Esophagus muscularis mucosa (tissue), 4 donors: ENCODE results near the gene OTOF. TPM values are rescaled to one million over a fixed set of nuclear protein-coding genes. Genes with fewer than 3 reads are reported as not detected.

Experiments
- DNase-seq: peaks from one replicate; pipeline ENCODE4 v3.0.0-alpha.2; 2017; ENCODE audit errors: extremely low spot score
- H3K27ac ChIP-seq, 4 donors: fragments of 200-600 bp; sonication (generic); replicated peaks in 1 of 4; 1 replicate in 3 of 4; 2 replicates in 1 of 4; pipeline ENCODE4 v1.5.1; 2016 to 2019; ENCODE audit warnings: mild to moderate bottlenecking in 1 of 4
- H3K27me3 ChIP-seq, 4 donors: fragments of 200-600 bp; sonication (generic); one replicate each; pipeline versions ENCODE4 v1.5.1 to v1.6.0; 2016 to 2019
- H3K36me3 ChIP-seq, 4 donors: fragments of 200-600 bp; sonication (generic); one replicate each; pipeline ENCODE4 v1.5.1; 2016 to 2019
- H3K4me1 ChIP-seq, 4 donors: fragments of 200-600 bp; sonication (generic); one replicate each; pipeline ENCODE4 v1.5.1; 2016 to 2019
- H3K4me3 ChIP-seq, 4 donors: fragments of 200-600 bp; sonication (generic); 1 replicate in 2 of 4; 2 replicates in 2 of 4; pipeline ENCODE4 v1.5.1; 2016 to 2019; ENCODE audit warnings: mild to moderate bottlenecking in 4 of 4, moderate library complexity in 1 of 4
- H3K9me3 ChIP-seq, 4 donors: fragments of 200-600 bp; sonication (generic); 1 replicate in 3 of 4; 2 replicates in 1 of 4; pipeline ENCODE4 v1.5.1; 2016 to 2019
- CTCF ChIP-seq, 3 experiments: fragments of 200-600 bp in 2 of 3; fragments of 450-650 bp in 1 of 3; sonication (generic) in 2 of 3; IDR thresholded peaks; one replicate each; pipeline ENCODE4 v1.5.1; 2017 to 2019; ENCODE audit warnings: antibody characterized with exemption in 3 of 3, mild to moderate bottlenecking in 2 of 3, moderate library complexity in 1 of 3
- EP300 ChIP-seq: sonication (generic); formaldehyde crosslinking; IDR thresholded peaks from one replicate; pipeline ENCODE4 v1.6.1; 2017; ENCODE audit warnings: antibody characterized with exemption
- POLR2A ChIP-seq: fragments of 450-650 bp; IDR thresholded peaks from one replicate; pipeline ENCODE4 v1.6.1; 2017; ENCODE audit warnings: antibody characterized with exemption, moderate library complexity, mild to moderate bottlenecking, low read depth
- POLR2AphosphoS5 ChIP-seq, 2 donors: sonication (generic); formaldehyde crosslinking; IDR thresholded peaks; one replicate each; pipeline ENCODE4 v1.6.1; 2017; ENCODE audit warnings: antibody characterized with exemption in 2 of 2
- WGBS: methylation state at CpG from one replicate; pipeline ENCODE4 v1.1.5; 2018; 5-methylcytosine and 5-hydroxymethylcytosine counted together
- intact Hi-C: fragments of 100-400 bp; cut with DNase I; formaldehyde crosslinking; loops from one replicate; pipeline ENCODE4 v1.15.1; 2023
- total RNA-seq, 4 donors: library from RNA; depleted of rRNA; stranded (reverse); fragments of >200 nt; gene quantifications; one replicate each; pipeline versions ENCODE4 v1.1.0 to v1.2.1, GENCODE V29; 2016

The OTOF gene
- total RNA-seq = 1 to 10 TPM in 1 of 4 donors, under 1 TPM in 3; 0.13 to 1.5 (median 0.38) TPM

- WGBS = 8% methylated on average over 2 of the region's 3 CpGs
- H3K4me1 ChIP-seq = peaks cover 0 to 11% (median 8%) of the 10 kb centered on the region in 4 donors
- TF ChIP-seq POLR2A = no peak
- no peak for TF ChIP-seq CTCF (IDR thresholded peaks at IDR 0.05)
- no peak for TF ChIP-seq POLR2AphosphoS5 (IDR thresholded peaks at IDR 0.05)
- no peak for TF ChIP-seq EP300
- H3K4me3 ChIP-seq = no peak within 1 kb of the TSS
- no peaks in the 10 kb centered on the region for H3K27me3 ChIP-seq
- no peak for DNase-seq
- intact Hi-C loops = no loop called here
- H3K9me3 ChIP-seq = no peaks in the 10 kb centered on the region
- no peak within 1 kb of the TSS for H3K27ac ChIP-seq
- H3K36me3 ChIP-seq = no peaks in the 10 kb centered on the region
Measured at GRCh38 chr2:26477911-26478253, at the start of gene OTOF. OTOF (minus strand) TSS chr2:26478124.

- H3K36me3 ChIP-seq = no peaks in the 10 kb centered on the region
- H3K4me1 ChIP-seq = no peaks in the 10 kb centered on the region
- no peak overlapping the region for H3K27ac ChIP-seq
- no peaks in the 10 kb centered on the region for H3K9me3 ChIP-seq
- intact Hi-C loops = no loop called here
- DNase-seq = no peak
- TF ChIP-seq POLR2A (no peak), CTCF (IDR thresholded peaks at IDR 0.05) (no peak), POLR2AphosphoS5 (IDR thresholded peaks at IDR 0.05) (no peak), EP300 (no peak)
- 85% methylated on average over 2 of the region's 2 CpGs for WGBS
- no peak overlapping the region for H3K4me3 ChIP-seq
- peaks cover 0 to 24% (median 0%) of the 10 kb centered on the region in 4 donors for H3K27me3 ChIP-seq
Measured at GRCh38 chr2:26526589-26526988, 48.7 kb upstream of the OTOF start.

DNA sequence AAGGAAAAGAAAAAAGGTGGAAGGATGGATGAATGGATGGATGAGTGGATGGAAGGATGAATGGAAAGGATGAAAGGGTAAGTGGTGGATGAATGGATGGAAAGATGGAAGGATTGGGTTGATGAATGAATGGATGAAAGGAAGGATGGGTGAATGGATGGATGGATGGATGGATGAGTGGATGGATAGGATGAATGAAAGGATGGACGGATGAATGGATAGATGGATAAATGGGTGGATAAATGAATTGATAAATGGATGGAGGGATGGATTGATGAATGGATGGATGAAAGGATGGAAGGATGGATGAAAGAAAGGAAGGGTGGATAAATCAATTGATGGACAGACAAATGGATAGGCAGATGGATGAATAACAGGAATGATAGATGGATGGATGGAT, 48.2 kb upstream of the OTOF start:
- DNase-seq = no peak
- WGBS = 80% methylated on average over 1 of the region's 1 CpG
- H3K4me1 ChIP-seq = no peaks in the 10 kb centered on the region
- H3K27ac ChIP-seq = no peak overlapping the region
- intact Hi-C loops = no loop called here
- TF ChIP-seq POLR2AphosphoS5 (IDR thresholded peaks at IDR 0.05) (no peak), EP300 (no peak), CTCF (IDR thresholded peaks at IDR 0.05) (no peak), POLR2A (no peak)
- no peaks in the 10 kb centered on the region for H3K36me3 ChIP-seq
- H3K9me3 ChIP-seq = no peaks in the 10 kb centered on the region
- peaks cover 0 to 29% (median 0%) of the 10 kb centered on the region in 4 donors for H3K27me3 ChIP-seq
- no peak overlapping the region for H3K4me3 ChIP-seq

- no peaks in the 10 kb centered on the region for H3K9me3 ChIP-seq
- no peak overlapping the region for H3K4me3 ChIP-seq
- peaks cover 0 to 43% (median 0%) of the 10 kb centered on the region in 4 donors for H3K27me3 ChIP-seq
- no peaks in the 10 kb centered on the region for H3K36me3 ChIP-seq
- TF ChIP-seq EP300 (no peak), POLR2A (no peak), CTCF (IDR thresholded peaks at IDR 0.05) (no peak), POLR2AphosphoS5 (IDR thresholded peaks at IDR 0.05) (no peak)
- DNase-seq = no peak
- H3K4me1 ChIP-seq = no peaks in the 10 kb centered on the region
- no peak overlapping the region for H3K27ac ChIP-seq
- intact Hi-C loops = no loop called here
Measured at GRCh38 chr2:26523750-26524149, 45.8 kb upstream of the OTOF start.

GRCh38 chr2:26522751-26523171, 44.8 kb upstream of the OTOF start:
- WGBS = 90% methylated on average over 4 of the region's 7 CpGs
- TF ChIP-seq POLR2AphosphoS5 (IDR thresholded peaks at IDR 0.05) (no peak), POLR2A (no peak), EP300 (no peak), CTCF (IDR thresholded peaks at IDR 0.05) (no peak)
- H3K27ac ChIP-seq = no peak overlapping the region
- no peaks in the 10 kb centered on the region for H3K4me1 ChIP-seq
- intact Hi-C loops = no loop called here
- no peaks in the 10 kb centered on the region for H3K9me3 ChIP-seq
- no peaks in the 10 kb centered on the region for H3K36me3 ChIP-seq
- peaks cover 0 to 49% (median 0%) of the 10 kb centered on the region in 4 donors for H3K27me3 ChIP-seq
- DNase-seq = no peak
- H3K4me3 ChIP-seq = no peak overlapping the region
